Measurements from ENCODE around the gene BCL2.
A peak's percentile ranks its signal among the peaks of the same experiment; 100 is the strongest.

BCL2 gene

DNA sequence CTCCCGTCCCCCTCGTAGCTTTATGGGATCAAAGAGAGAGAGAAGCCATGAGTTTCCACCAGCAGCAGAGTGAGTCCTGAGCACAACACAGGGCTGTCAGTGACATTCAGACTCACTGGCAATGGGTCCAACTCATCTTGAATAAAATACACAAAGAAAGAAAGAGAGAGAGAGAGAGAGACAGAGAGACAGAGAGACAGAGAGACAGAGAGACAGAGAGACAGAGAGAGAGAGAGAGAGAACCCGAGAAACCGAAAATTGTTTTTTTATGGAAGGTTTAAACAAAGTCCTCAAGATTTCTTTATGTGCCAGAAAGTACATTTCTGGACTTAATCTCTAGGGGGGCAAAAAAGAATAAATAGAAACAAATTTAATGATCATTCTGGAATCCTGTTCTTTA lies 11.5 kb upstream of the BCL2 start:
- no peak overlapping the region for H3K27ac Mint-ChIP-seq
- peaks cover 19% of the 10 kb centered on the region for H3K4me1 Mint-ChIP-seq
- H3K4me3 Mint-ChIP-seq = no peak overlapping the region
- no peaks in the 10 kb centered on the region for H3K9me3 Mint-ChIP-seq
- H3K27me3 Mint-ChIP-seq (ENCODE audit: low read depth) = no peaks in the 10 kb centered on the region
- H3K36me3 Mint-ChIP-seq (ENCODE audit: low read depth) = peaks cover 46% of the 10 kb centered on the region
- TF ChIP-seq, protein P1, sequence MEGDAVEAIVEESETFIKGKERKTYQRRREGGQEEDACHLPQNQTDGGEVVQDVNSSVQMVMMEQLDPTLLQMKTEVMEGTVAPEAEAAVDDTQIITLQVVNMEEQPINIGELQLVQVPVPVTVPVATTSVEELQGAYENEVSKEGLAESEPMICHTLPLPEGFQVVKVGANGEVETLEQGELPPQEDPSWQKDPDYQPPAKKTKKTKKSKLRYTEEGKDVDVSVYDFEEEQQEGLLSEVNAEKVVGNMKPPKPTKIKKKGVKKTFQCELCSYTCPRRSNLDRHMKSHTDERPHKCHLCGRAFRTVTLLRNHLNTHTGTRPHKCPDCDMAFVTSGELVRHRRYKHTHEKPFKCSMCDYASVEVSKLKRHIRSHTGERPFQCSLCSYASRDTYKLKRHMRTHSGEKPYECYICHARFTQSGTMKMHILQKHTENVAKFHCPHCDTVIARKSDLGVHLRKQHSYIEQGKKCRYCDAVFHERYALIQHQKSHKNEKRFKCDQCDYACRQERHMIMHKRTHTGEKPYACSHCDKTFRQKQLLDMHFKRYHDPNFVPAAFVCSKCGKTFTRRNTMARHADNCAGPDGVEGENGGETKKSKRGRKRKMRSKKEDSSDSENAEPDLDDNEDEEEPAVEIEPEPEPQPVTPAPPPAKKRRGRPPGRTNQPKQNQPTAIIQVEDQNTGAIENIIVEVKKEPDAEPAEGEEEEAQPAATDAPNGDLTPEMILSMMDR (IDR thresholded peaks at IDR 0.05; ENCODE audit: unreplicated experiment in 3 of 3) = no peak

DNA sequence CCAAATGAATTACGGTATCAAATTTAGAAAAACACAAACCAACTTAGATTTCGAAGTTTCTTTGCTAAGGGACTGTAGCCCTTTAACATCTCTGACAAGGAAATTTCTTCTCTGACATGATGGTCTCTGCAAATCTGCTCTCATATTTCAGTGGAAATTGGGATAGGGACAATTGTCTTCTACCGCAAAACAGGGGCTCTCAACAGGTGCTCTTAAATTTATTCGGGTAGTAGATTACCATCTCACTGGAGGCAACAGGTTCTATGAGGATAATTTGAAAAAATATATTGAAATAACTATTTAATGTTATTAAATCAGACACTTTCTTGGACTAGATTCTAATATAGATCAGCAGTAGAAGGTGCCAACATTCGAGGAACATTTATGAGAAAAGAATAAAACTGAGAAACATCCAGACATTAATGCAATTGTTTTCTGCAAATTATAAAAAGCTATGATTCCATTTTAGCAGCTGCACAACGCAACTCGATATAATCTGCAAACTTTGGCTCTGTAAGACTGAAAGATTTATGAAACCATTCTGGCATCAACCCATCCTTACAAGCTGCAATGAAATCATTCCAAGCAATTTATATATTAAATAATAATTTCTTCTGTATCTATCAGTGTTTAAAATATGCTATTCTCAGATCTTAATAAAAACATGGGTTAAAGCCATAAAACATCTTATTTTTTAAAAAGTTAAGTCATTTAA lies 10.0 kb upstream of the BCL2 start:
- peaks cover 21% of the 10 kb centered on the region for H3K4me1 Mint-ChIP-seq

DNA sequence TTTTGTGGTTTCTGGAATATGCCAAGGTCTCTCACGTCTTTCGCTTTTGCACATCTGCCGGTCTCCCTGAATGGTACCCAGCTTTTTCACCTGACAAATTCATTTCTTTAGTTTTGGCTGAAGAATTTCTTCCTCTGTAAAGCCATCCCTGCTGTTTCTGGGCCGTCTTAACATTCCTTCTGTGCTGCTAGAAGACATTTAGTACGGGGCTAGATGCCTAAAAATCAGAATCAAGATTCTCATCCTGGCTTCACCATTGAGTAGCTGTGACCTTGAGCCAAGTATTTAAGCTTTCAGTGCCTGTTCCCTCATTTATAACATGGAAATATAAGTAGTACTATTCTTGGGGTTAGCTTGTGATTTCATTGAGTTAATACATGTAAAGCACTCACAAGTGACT lies 6.4 kb upstream of the BCL2 start:
- peak overlapping the region in 1 of 3 experiments; percentile 13 for H3K27ac Mint-ChIP-seq
- no peaks in the 10 kb centered on the region for H3K9me3 Mint-ChIP-seq
- TF ChIP-seq, protein P1 (IDR thresholded peaks at IDR 0.05; ENCODE audit: unreplicated experiment in 3 of 3) = no peak
- H3K4me3 Mint-ChIP-seq = no peak overlapping the region
- H3K27me3 Mint-ChIP-seq (ENCODE audit: low read depth) = no peaks in the 10 kb centered on the region
- H3K36me3 Mint-ChIP-seq (ENCODE audit: low read depth) = peaks cover 6% of the 10 kb centered on the region
- peaks cover 34% of the 10 kb centered on the region for H3K4me1 Mint-ChIP-seq

More for the DNA sequence above, 10.0 kb upstream of the BCL2 start:
- TF ChIP-seq, protein P1 (IDR thresholded peaks at IDR 0.05; ENCODE audit: unreplicated experiment in 3 of 3) = no peak
- no peaks in the 10 kb centered on the region for H3K9me3 Mint-ChIP-seq
- peaks cover 34% of the 10 kb centered on the region for H3K36me3 Mint-ChIP-seq (ENCODE audit: low read depth)
- H3K4me3 Mint-ChIP-seq = no peak overlapping the region
- H3K27ac Mint-ChIP-seq = peak overlapping the region in 1 of 3 experiments; percentile 21
- H3K27me3 Mint-ChIP-seq (ENCODE audit: low read depth) = no peaks in the 10 kb centered on the region

DNA sequence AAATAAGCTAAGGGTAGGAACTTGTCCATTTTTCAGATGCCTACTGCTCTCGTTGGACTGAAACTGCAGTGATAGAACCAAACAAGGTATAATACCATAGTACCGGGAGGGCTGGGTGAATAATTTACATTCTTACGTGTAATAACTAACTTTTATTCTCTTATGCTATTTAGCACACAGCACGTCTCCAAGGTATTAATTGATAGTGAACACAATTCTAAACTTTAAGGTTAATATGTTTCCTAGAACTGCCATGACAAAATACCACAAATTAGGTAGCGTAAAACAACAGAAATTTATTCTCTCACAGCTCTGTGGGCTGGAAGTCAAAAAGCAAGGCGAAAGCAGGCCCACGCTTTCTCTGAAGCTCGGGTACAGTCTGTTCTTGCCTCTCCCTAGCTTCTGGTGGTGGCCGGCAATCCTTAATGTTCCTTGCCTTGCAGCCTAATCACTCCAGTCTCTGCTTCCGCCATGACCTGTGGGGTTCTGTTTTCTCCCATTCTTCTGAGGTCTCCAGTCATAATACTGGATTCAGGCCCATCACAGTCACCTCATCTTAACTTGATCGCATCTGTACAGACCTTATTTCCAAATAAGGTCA lies 5.6 kb upstream of the BCL2 start:
- TF ChIP-seq, protein P1 (IDR thresholded peaks at IDR 0.05; ENCODE audit: unreplicated experiment in 3 of 3) = no peak
- Mint-ChIP-seq H3K4me3 (no peak overlapping the region), H3K36me3 (ENCODE audit: low read depth) (peaks cover 1% of the 10 kb centered on the region), H3K9me3 (no peaks in the 10 kb centered on the region), H3K4me1 (peaks cover 32% of the 10 kb centered on the region), H3K27me3 (ENCODE audit: low read depth) (no peaks in the 10 kb centered on the region), H3K27ac (peak overlapping the region in 1 of 3 experiments; percentile 60)

DNA sequence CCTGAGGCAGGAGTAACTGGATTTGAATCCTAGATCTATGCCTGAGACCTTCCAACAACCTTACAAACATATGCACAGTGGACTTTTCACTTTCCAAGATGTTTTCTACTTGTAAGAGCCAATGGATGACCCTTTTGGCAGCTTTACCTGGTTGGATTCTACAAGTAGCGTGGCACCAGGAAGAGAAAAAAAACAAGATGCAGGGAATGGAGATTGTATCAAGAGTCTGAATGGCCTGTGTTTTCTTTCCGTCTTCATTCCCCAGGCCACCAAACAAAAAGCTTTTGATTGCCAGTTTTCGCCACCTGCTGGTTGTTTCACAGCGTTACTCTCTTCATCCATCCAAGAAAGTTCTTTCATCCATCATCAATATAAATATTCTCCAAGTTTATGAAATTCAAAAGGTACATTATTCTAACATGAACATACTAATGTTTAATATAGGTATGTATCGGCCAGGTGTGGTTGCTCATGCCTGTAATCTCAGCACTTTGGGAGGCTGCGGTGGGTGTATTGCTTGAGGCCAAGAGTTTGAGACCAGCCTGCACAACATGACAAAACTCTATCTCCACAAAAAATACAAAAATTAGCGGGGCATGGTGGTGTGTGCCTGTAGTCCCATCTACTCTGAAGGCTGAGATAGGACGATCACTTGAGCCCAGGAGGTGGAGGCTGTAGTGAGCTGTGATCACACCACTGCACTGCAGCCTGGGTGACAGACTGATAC lies 3.5 kb upstream of the BCL2 start:
- H3K36me3 Mint-ChIP-seq (ENCODE audit: low read depth) = no peaks in the 10 kb centered on the region
- no peaks in the 10 kb centered on the region for H3K9me3 Mint-ChIP-seq
- H3K27ac Mint-ChIP-seq = peak overlapping the region; percentile 13 to 79 (median 62)
- peak overlapping the region; percentile 16 to 66 (median 46) for H3K4me3 Mint-ChIP-seq
- peaks cover 3% of the 10 kb centered on the region for H3K27me3 Mint-ChIP-seq (ENCODE audit: low read depth)
- TF ChIP-seq, protein P1 (IDR thresholded peaks at IDR 0.05; ENCODE audit: unreplicated experiment in 3 of 3) = peak; percentile 77 to 90 (median 79)
- peaks cover 29% of the 10 kb centered on the region for H3K4me1 Mint-ChIP-seq
